Measurements from ENCODE around the gene MAPK8IP3.

The MAPK8IP3 gene

GRCh38 chr16:1734123-1734522, 28.1 kb downstream of the MAPK8IP3 start:
- no peak for TF ChIP-seq EZH2phosphoT487 (IDR thresholded peaks at IDR 0.05; ENCODE audit: borderline replicate concordance)
- TF ChIP-seq, protein P1, sequence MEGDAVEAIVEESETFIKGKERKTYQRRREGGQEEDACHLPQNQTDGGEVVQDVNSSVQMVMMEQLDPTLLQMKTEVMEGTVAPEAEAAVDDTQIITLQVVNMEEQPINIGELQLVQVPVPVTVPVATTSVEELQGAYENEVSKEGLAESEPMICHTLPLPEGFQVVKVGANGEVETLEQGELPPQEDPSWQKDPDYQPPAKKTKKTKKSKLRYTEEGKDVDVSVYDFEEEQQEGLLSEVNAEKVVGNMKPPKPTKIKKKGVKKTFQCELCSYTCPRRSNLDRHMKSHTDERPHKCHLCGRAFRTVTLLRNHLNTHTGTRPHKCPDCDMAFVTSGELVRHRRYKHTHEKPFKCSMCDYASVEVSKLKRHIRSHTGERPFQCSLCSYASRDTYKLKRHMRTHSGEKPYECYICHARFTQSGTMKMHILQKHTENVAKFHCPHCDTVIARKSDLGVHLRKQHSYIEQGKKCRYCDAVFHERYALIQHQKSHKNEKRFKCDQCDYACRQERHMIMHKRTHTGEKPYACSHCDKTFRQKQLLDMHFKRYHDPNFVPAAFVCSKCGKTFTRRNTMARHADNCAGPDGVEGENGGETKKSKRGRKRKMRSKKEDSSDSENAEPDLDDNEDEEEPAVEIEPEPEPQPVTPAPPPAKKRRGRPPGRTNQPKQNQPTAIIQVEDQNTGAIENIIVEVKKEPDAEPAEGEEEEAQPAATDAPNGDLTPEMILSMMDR (conservative IDR thresholded peaks at IDR 0.05; ENCODE audit: low read length), result no peak
- no peaks in the 10 kb centered on the region; the same call in 1 of the 2 replicates for H3K36me3 ChIP-seq (ENCODE audit: insufficient read depth, low read length)

GRCh38 chr16:1734816-1735215, 28.8 kb downstream of the MAPK8IP3 start:
- Histone ChIP-seq H3K9me3 (ENCODE audit: insufficient read depth, low read depth, low read length) (no peaks in the 10 kb centered on the region), H4K20me1 (ENCODE audit: insufficient read depth, low read length, poor library complexity, severe bottlenecking) (no peaks in the 10 kb centered on the region), H3K9ac (ENCODE audit: low read depth, low read length, poor library complexity, severe bottlenecking) (no peak overlapping the region), H3K4me1 (ENCODE audit: insufficient read depth, low read length, poor library complexity, severe bottlenecking) (no peaks in the 10 kb centered on the region), H3K36me3 (ENCODE audit: insufficient read depth, low read length) (no peaks in the 10 kb centered on the region; the same call in 1 of the 2 replicates), H3K4me2 (ENCODE audit: low read depth, low read length, poor library complexity, severe bottlenecking) (no peak overlapping the region), H3K4me3 (ENCODE audit: low read length, poor library complexity, severe bottlenecking) (no peak overlapping the region), H2AFZ (ENCODE audit: low read length) (no peak overlapping the region), H3K9me2 (replicated peaks; ENCODE audit: low read depth, low read length) (no peaks in the 10 kb centered on the region), H3F3A (ENCODE audit: low read depth) (no peaks in the 10 kb centered on the region), H3K27me3 (ENCODE audit: insufficient read depth, low read length, poor library complexity, severe bottlenecking) (no peaks in the 10 kb centered on the region), H3K79me2 (ENCODE audit: insufficient read depth, low read length) (no peaks in the 10 kb centered on the region)
- TF ChIP-seq, protein P1 (conservative IDR thresholded peaks at IDR 0.05; ENCODE audit: low read length), result no peak
- TF ChIP-seq EZH2phosphoT487 (IDR thresholded peaks at IDR 0.05; ENCODE audit: borderline replicate concordance), result no peak

More at GRCh38 chr16:1734123-1734522, 28.1 kb downstream of the MAPK8IP3 start:
- Histone ChIP-seq H3K4me2 (ENCODE audit: low read depth, low read length, poor library complexity, severe bottlenecking) (no peak overlapping the region), H4K20me1 (ENCODE audit: insufficient read depth, low read length, poor library complexity, severe bottlenecking) (no peaks in the 10 kb centered on the region), H3F3A (ENCODE audit: low read depth) (no peaks in the 10 kb centered on the region), H3K79me2 (ENCODE audit: insufficient read depth, low read length) (no peaks in the 10 kb centered on the region), H3K4me1 (ENCODE audit: insufficient read depth, low read length, poor library complexity, severe bottlenecking) (no peaks in the 10 kb centered on the region), H3K4me3 (ENCODE audit: low read length, poor library complexity, severe bottlenecking) (no peak overlapping the region), H3K9ac (ENCODE audit: low read depth, low read length, poor library complexity, severe bottlenecking) (no peak overlapping the region), H3K27me3 (ENCODE audit: insufficient read depth, low read length, poor library complexity, severe bottlenecking) (no peaks in the 10 kb centered on the region), H3K9me2 (replicated peaks; ENCODE audit: low read depth, low read length) (no peaks in the 10 kb centered on the region), H2AFZ (ENCODE audit: low read length) (no peak overlapping the region), H3K9me3 (ENCODE audit: insufficient read depth, low read depth, low read length) (no peaks in the 10 kb centered on the region)

DNA sequence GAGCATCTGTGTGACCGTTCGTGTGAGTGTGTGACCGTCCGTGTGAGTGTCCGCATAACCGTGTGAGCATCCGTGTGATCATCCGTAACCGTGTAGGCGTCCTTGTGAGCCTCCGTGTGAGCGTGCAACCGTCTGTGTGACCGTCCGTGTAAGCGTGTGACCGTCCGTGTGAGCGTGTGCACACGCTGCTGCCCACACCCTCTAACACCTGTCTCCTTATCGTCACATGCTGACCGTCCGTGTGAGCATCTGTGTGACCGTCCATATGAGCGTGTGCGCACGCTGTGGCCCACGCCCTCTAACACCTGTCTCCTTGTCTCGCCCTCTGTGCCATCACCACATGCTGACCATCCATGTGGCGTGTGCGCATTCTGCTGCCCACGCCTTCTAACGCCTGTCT, 34.2 kb downstream of the MAPK8IP3 start:
- Histone ChIP-seq H3K9me2 (replicated peaks; ENCODE audit: low read depth, low read length) (no peaks in the 10 kb centered on the region), H3F3A (ENCODE audit: low read depth) (no peaks in the 10 kb centered on the region), H4K20me1 (ENCODE audit: insufficient read depth, low read length, poor library complexity, severe bottlenecking) (no peaks in the 10 kb centered on the region), H3K9ac (ENCODE audit: low read depth, low read length, poor library complexity, severe bottlenecking) (no peak overlapping the region), H3K4me2 (ENCODE audit: low read depth, low read length, poor library complexity, severe bottlenecking) (no peak overlapping the region), H3K9me3 (ENCODE audit: insufficient read depth, low read depth, low read length) (no peaks in the 10 kb centered on the region), H3K4me1 (ENCODE audit: insufficient read depth, low read length, poor library complexity, severe bottlenecking) (no peaks in the 10 kb centered on the region), H3K79me2 (ENCODE audit: insufficient read depth, low read length) (no peaks in the 10 kb centered on the region), H3K27me3 (ENCODE audit: insufficient read depth, low read length, poor library complexity, severe bottlenecking) (no peaks in the 10 kb centered on the region), H2AFZ (ENCODE audit: low read length) (no peak overlapping the region), H3K4me3 (ENCODE audit: low read length, poor library complexity, severe bottlenecking) (no peak overlapping the region), H3K36me3 (ENCODE audit: insufficient read depth, low read length) (no peaks in the 10 kb centered on the region)
- TF ChIP-seq EZH2phosphoT487 (IDR thresholded peaks at IDR 0.05; ENCODE audit: borderline replicate concordance), result no peak
- TF ChIP-seq, protein P1 (conservative IDR thresholded peaks at IDR 0.05; ENCODE audit: low read length), result no peak

Measured in Loucy (cell line).